ENCODE data around the gene EMP1. TPM values are rescaled to one million over a fixed set of nuclear protein-coding genes. Genes with fewer than 3 reads are reported as not detected.

Gene EMP1
- total RNA-seq, 2 donors from 2014 or later, result 295 to 1,389 TPM

- no peaks in the 10 kb centered on the region for H3K36me3 ChIP-seq
- no peak overlapping the region for H3K4me3 ChIP-seq
- ATAC-seq (ENCODE audit: insufficient number of reproducible peaks, low FRiP score, low read depth), result peak; percentile 71
- DNase-seq (ENCODE audit: low spot score), result peak; percentile 32
- TF ChIP-seq, protein P1, sequence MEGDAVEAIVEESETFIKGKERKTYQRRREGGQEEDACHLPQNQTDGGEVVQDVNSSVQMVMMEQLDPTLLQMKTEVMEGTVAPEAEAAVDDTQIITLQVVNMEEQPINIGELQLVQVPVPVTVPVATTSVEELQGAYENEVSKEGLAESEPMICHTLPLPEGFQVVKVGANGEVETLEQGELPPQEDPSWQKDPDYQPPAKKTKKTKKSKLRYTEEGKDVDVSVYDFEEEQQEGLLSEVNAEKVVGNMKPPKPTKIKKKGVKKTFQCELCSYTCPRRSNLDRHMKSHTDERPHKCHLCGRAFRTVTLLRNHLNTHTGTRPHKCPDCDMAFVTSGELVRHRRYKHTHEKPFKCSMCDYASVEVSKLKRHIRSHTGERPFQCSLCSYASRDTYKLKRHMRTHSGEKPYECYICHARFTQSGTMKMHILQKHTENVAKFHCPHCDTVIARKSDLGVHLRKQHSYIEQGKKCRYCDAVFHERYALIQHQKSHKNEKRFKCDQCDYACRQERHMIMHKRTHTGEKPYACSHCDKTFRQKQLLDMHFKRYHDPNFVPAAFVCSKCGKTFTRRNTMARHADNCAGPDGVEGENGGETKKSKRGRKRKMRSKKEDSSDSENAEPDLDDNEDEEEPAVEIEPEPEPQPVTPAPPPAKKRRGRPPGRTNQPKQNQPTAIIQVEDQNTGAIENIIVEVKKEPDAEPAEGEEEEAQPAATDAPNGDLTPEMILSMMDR (IDR thresholded peaks at IDR 0.05), result no peak
- no peaks in the 10 kb centered on the region for H3K27me3 ChIP-seq (replicated peaks; ENCODE audit: insufficient read depth)
- H3K9me3 ChIP-seq, result no peaks in the 10 kb centered on the region
- H3K27ac ChIP-seq, result peak overlapping the region; percentile 23 to 46
- peaks cover 2 to 8% of the 10 kb centered on the region in 2 donors for H3K4me1 ChIP-seq (ENCODE audit: control insufficient read depth in 1 of 2, low read depth in 2 of 2)
These were observed 23.3 kb upstream of the EMP1 start for GRCh38 chr12:13173012-13173932.

DNA sequence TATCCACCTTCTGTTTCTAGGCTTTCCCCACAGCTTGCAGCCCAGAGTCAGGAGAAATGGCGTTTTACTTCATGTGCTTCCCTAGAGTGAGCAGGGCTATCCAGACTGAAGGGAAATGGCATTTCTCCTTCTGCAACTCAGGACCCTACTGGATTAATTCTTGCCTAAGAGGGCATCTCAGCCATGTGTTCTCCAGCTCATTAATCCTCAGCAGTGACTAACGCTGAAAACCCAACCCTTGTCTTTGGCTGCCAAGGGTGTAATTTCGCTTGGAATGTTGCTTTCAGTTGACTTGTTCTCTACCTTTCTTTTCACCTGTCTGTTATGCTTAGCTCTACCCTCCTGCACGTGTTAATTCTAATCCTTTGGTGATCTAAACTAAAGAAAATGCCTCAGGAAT lies 21.0 kb upstream of the EMP1 start:
- no peak overlapping the region for H3K4me3 ChIP-seq
- peaks cover 10 to 23% of the 10 kb centered on the region in 2 donors for H3K4me1 ChIP-seq (ENCODE audit: control insufficient read depth in 1 of 2, low read depth in 2 of 2)
- DNase-seq (ENCODE audit: low spot score) (no peak), ATAC-seq (ENCODE audit: insufficient number of reproducible peaks, low FRiP score, low read depth) (no peak)
- no peaks in the 10 kb centered on the region for H3K9me3 ChIP-seq
- TF ChIP-seq, protein P1 (IDR thresholded peaks at IDR 0.05), result no peak
- H3K27ac ChIP-seq, result no peak overlapping the region
- no peaks in the 10 kb centered on the region for H3K36me3 ChIP-seq
- H3K27me3 ChIP-seq (replicated peaks; ENCODE audit: insufficient read depth), result no peaks in the 10 kb centered on the region

DNA sequence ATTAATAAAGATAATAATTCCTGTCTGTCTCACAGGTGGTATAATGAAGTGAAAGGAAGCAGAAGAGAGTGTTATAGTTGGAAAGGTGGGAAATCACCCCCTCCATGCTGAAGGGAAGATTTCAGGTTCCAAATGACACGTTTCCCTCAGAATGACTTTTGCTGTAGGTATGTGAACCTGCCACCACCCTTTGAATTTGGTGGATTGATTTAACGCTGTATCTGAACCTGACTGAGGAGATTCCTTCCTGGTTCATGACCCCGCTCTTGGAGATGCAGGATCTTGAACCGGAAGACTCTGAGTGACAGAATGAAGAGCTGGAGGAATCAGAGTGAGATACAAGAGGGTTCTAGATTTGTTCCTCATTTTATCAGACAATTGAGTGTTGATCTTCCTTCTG lies 20.3 kb upstream of the EMP1 start:
- no peaks in the 10 kb centered on the region for H3K27me3 ChIP-seq (replicated peaks; ENCODE audit: insufficient read depth)
- H3K36me3 ChIP-seq, result no peaks in the 10 kb centered on the region
- no peak for ATAC-seq (ENCODE audit: insufficient number of reproducible peaks, low FRiP score, low read depth)
- no peak for DNase-seq (ENCODE audit: low spot score)
- H3K27ac ChIP-seq, result no peak overlapping the region
- TF ChIP-seq, protein P1 (IDR thresholded peaks at IDR 0.05), result no peak
- H3K4me3 ChIP-seq, result no peak overlapping the region
- peaks cover 10 to 23% of the 10 kb centered on the region in 2 donors for H3K4me1 ChIP-seq (ENCODE audit: control insufficient read depth in 1 of 2, low read depth in 2 of 2)
- no peaks in the 10 kb centered on the region for H3K9me3 ChIP-seq

GRCh38 chr12:13177373-13177772 lies 19.2 kb upstream of the EMP1 start:
- peaks cover 10 to 23% of the 10 kb centered on the region in 2 donors for H3K4me1 ChIP-seq (ENCODE audit: control insufficient read depth in 1 of 2, low read depth in 2 of 2)
- no peaks in the 10 kb centered on the region for H3K27me3 ChIP-seq (replicated peaks; ENCODE audit: insufficient read depth)
- H3K9me3 ChIP-seq, result no peaks in the 10 kb centered on the region
- H3K27ac ChIP-seq, result no peak overlapping the region
- TF ChIP-seq, protein P1 (IDR thresholded peaks at IDR 0.05), result no peak
- no peaks in the 10 kb centered on the region for H3K36me3 ChIP-seq
- ATAC-seq (ENCODE audit: insufficient number of reproducible peaks, low FRiP score, low read depth) (no peak), DNase-seq (ENCODE audit: low spot score) (no peak)
- H3K4me3 ChIP-seq, result no peak overlapping the region

DNA sequence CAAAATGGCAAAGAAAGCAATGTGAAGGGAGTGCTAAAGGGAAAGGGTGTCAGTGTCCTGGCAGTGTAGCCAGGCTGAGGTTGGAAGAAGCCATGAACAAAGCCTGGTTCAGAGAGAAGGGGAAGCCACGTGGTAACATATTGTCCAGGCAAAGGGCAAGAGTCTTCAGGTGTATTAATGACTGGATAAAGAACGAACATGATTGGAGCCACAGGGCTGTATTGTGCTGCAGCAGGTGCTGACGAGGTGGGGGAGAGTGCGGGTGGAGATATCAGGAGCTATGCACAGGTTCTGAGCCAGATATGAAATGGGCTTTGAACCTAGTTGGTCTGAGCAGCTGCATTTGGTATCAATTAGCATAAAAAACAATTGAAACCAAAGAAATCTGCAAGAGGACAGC lies 18.6 kb upstream of the EMP1 start:
- Histone ChIP-seq H3K27me3 (replicated peaks; ENCODE audit: insufficient read depth) (no peaks in the 10 kb centered on the region), H3K4me3 (no peak overlapping the region), H3K36me3 (no peaks in the 10 kb centered on the region), H3K27ac (no peak overlapping the region), H3K9me3 (no peaks in the 10 kb centered on the region), H3K4me1 (ENCODE audit: control insufficient read depth in 1 of 2, low read depth in 2 of 2) (peaks cover 10 to 23% of the 10 kb centered on the region in 2 donors)
- no peak for ATAC-seq (ENCODE audit: insufficient number of reproducible peaks, low FRiP score, low read depth)
- no peak for DNase-seq (ENCODE audit: low spot score)
- TF ChIP-seq, protein P1 (IDR thresholded peaks at IDR 0.05), result no peak
